GM10248 (cell line): ENCODE results near the gene ERP27.

Experiments used
- CTCF ChIA-PET: fragments of 300-600 bp; sonication (Branson Sonifier 250); formaldehyde crosslinking; extraction: SDS; loops from one replicate; lab custom pipeline; 2021; ENCODE audit warnings: antibody characterized with exemption; lab: Yijun Ruan, JAX
- POLR2A ChIA-PET: fragments of 350-650 bp; sonication (Branson Sonifier 250); formaldehyde crosslinking; extraction: SDS; loops from one replicate; lab custom pipeline; 2020; ENCODE audit warnings: antibody characterized with exemption; lab: Yijun Ruan, JAX
- DNase-seq: peaks from one replicate; pipeline ENCODE4 v3.0.0; 2012; ENCODE audit errors: extremely low spot score
- TF ChIP-seq, protein P1 (sequence below): IDR thresholded peaks from 2 replicates; pipeline ENCODE4 v1.5.1; 2012; ENCODE audit warnings: mild to moderate bottlenecking, low read depth; ENCODE audit errors: extremely low read depth, missing control alignments, control extremely low read depth

ERP27 gene

DNA sequence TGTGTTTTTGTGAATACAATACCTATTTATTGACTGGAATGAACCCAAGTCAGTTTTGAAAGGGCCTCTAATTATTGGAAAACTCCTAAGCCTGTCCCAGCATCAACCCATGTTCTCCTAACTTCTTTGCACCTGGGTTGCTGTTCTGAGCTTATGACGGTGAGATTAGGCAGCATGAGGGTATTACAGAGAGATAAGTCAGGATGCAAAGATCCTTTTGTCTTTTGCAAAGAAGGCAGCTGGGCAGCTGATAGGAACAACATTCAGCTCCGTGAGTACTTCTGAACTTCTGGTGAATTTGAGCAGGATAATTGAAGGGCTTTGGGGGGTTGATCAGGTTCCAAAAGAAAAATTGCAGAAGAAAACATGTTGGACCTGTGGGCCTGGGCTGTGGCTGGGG lies 34.5 kb upstream of the ERP27 start, which contains the start of gene PDE6H:
Gene PDE6H (plus strand): TSS at position 227 of the 400 bp plus-strand sequence. CDS start 4,971 bp downstream, outside the sequence.
- ChIA-PET POLR2A (interaction anchor here (0.6 kb wide), 1 partner anchor 11 kb away, joined by 7 read pairs; no protein-coding TSS in a partner anchor), CTCF (interaction anchor here (0.7 to 0.8 kb wide), 2 partner anchors 120 to 144 kb away, joined by 3 read pairs; no protein-coding TSS in a partner anchor)
- TF ChIP-seq, protein P1, sequence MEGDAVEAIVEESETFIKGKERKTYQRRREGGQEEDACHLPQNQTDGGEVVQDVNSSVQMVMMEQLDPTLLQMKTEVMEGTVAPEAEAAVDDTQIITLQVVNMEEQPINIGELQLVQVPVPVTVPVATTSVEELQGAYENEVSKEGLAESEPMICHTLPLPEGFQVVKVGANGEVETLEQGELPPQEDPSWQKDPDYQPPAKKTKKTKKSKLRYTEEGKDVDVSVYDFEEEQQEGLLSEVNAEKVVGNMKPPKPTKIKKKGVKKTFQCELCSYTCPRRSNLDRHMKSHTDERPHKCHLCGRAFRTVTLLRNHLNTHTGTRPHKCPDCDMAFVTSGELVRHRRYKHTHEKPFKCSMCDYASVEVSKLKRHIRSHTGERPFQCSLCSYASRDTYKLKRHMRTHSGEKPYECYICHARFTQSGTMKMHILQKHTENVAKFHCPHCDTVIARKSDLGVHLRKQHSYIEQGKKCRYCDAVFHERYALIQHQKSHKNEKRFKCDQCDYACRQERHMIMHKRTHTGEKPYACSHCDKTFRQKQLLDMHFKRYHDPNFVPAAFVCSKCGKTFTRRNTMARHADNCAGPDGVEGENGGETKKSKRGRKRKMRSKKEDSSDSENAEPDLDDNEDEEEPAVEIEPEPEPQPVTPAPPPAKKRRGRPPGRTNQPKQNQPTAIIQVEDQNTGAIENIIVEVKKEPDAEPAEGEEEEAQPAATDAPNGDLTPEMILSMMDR: no peak
- DNase-seq: no peak

DNA sequence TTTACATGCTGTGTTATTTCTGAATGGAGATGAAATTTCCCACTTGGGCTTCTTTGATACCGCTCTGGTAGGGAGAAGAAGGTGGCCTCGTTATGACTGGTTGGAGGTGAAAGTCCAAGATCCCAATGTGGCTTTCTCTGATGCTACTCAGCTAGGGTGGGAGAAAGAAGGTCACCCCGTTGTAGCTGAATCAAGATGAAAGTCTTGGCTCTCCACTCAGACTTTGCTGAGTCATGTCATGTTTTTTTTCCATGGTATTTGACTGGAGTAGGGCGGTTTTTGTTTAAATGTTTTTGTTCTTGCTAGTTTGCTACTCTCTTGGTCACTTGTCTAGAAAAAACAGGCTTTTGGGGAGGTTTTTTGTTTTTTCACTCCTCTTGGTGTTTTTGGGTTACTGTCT lies 32.1 kb upstream of the ERP27 start:
- no peak for DNase-seq
- TF ChIP-seq, protein P1: no peak
- ChIA-PET CTCF (no interaction called here), POLR2A (no interaction called here)

DNA sequence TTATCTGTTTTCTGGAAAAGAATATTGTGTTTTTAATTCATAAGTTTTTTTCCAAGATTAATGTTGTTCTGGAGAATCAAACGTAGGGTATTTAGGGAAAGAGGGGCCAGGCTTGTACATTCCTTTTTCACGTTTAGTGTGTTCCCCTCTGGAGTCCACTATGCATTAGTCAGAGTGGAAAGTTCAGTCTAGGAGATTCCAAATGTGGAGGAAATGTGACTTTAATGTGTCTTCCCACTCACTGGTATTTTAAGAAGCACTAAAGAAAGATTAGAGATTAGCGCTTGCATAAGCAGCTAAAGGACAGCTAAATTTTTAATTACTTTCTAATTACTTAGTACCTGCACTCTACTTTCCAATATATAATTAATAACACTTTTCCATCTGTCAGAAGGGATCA lies 30.1 kb upstream of the ERP27 start:
- POLR2A ChIA-PET: no interaction called here
- TF ChIP-seq, protein P1: no peak
- DNase-seq: no peak
- CTCF ChIA-PET: interaction anchor here (1.1 kb wide), 2 partner anchors 16 to 92 kb away, joined by 3 to 4 read pairs; no protein-coding TSS in a partner anchor

DNA sequence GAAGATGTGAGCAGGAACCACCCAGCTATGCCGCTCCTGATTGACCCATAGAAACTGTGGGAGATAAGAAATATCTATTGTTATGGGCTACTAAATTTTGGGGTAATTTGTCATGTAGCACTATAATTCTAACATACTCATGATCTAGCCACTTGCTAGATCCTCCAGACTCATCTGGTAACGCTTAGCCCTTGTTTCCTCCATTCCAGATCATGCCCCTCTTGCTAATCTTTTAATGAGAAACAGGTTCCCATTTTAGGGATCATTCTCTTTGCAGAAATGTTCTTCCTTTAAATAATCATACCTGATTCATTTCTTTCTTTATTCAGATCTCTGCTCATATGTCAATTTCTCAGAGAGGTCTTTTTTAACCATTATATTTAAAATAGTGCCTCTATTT lies 26.9 kb upstream of the ERP27 start:
- ChIA-PET POLR2A (no interaction called here), CTCF (interaction anchor here (1.5 to 1.7 kb wide), 2 partner anchors 16 to 30 kb away, joined by 5 to 6 read pairs; no protein-coding TSS in a partner anchor)
- TF ChIP-seq, protein P1: no peak
- no peak for DNase-seq

DNA sequence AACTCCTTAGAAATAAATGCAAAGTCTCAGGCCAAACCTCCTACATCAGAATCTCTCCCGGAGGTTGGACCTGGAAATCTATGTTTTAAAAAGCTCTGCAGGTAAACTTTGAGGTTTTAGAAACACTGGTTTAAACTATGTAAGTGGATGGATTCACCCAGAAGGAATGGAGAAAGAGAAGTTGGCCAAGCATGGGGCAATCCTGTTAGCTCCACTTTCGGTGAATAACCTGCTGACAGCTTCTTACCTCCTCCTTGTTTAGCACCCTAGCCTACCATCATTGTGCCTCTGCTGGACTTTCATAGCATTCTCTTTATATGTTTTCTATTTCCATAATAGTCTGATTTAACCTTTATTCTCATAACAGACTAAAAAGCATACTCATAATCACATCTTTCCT lies 26.1 kb upstream of the ERP27 start:
- CTCF ChIA-PET: interaction anchor here (0.9 to 1.7 kb wide), 2 partner anchors 17 to 35 kb away, joined by 3 to 5 read pairs; no protein-coding TSS in a partner anchor
- POLR2A ChIA-PET: no interaction called here
- no peak for DNase-seq
- TF ChIP-seq, protein P1: no peak

DNA sequence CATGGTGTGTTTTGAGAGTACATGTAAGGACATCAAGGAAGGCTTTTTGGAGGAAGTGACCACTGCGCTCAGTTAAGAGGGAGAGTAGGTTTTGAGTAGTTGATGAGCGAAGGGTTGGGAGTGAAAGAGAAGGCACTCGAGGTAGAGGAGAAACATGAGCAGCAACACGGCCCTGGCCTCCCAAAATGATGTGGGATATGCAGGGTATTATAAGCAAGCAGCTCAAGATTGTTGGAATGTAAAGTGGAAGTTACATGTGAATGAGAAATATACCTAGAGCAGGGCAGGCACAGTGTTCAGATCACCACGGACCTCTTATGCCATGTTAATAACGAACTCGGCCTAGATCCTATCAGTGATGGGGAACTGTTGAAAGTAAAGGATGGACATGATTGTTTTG lies 25.2 kb upstream of the ERP27 start:
- DNase-seq: no peak
- ChIA-PET POLR2A (no interaction called here), CTCF (no interaction called here)
- TF ChIP-seq, protein P1: no peak
